B cell (primary cell): ENCODE results near the gene MGAT4B.

ENCODE experiments used
- EZH2 ChIP-seq: IDR thresholded peaks from 2 replicates; pipeline ENCODE4 v1.6.1; 2012; ENCODE audit warnings: borderline replicate concordance, low read depth, mild to moderate bottlenecking, moderate library complexity, low read length; ENCODE audit not compliant: insufficient read depth, poor library complexity, severe bottlenecking
- TF ChIP-seq, protein P1 (sequence below): fragments of 200-600 bp; IDR thresholded peaks from one replicate; pipeline ENCODE4 v1.8.0; 2022; ENCODE audit warnings: antibody characterized with exemption, mild to moderate bottlenecking

DNA sequence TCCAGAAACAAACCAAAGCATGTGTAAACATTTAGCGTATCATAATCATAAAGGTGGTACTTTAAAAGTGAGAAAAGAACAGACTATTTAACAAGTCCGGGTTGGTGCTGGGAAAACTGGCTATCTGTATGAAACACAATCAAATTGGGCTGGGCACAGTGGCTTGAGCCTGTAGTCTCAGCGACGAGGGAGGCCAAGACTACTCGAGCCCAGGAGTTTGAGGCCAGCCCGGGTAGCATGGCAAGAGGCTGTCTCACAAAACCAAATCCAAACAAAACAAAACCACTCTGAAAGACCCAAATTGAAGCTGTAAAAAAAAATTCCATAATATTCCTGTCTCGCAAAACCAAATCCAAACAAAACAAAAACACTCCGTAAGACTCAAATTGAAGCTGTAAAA, 47.7 kb upstream of the MGAT4B start:
- TF ChIP-seq, protein P1, sequence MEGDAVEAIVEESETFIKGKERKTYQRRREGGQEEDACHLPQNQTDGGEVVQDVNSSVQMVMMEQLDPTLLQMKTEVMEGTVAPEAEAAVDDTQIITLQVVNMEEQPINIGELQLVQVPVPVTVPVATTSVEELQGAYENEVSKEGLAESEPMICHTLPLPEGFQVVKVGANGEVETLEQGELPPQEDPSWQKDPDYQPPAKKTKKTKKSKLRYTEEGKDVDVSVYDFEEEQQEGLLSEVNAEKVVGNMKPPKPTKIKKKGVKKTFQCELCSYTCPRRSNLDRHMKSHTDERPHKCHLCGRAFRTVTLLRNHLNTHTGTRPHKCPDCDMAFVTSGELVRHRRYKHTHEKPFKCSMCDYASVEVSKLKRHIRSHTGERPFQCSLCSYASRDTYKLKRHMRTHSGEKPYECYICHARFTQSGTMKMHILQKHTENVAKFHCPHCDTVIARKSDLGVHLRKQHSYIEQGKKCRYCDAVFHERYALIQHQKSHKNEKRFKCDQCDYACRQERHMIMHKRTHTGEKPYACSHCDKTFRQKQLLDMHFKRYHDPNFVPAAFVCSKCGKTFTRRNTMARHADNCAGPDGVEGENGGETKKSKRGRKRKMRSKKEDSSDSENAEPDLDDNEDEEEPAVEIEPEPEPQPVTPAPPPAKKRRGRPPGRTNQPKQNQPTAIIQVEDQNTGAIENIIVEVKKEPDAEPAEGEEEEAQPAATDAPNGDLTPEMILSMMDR, result no peak
- no peak for TF ChIP-seq EZH2
